Measurements from ENCODE around the gene BAG3.
"Not testable (repeated sequence)": the region's sequence is repeated elsewhere in the genome, so short reads cannot be mapped to it uniquely, and the experiment has no call there.

BAG3 gene

GRCh38 chr10:119701861-119702260, 50.7 kb downstream of the BAG3 start:
- H3K9me3 ChIP-seq = no peaks in the 10 kb centered on the region
- no peaks in the 10 kb centered on the region for H3K4me1 ChIP-seq (ENCODE audit: control insufficient read depth in 1 of 2, insufficient read depth in 1 of 2, low read depth in 1 of 2, low read length in 1 of 2)
- H3K36me3 ChIP-seq = no peaks in the 10 kb centered on the region
- H3K27ac ChIP-seq = no peak overlapping the region
- peaks cover 14% of the 10 kb centered on the region for H3K27me3 ChIP-seq
- no peak for TF ChIP-seq CTCF (IDR thresholded peaks at IDR 0.05)
- no peak overlapping the region for H3K4me3 ChIP-seq (ENCODE audit: low read depth in 1 of 2, low read length in 1 of 2)

- H3K9me3 ChIP-seq = no peaks in the 10 kb centered on the region
- H3K27me3 ChIP-seq = peaks cover 14% of the 10 kb centered on the region
- H3K4me3 ChIP-seq (ENCODE audit: low read depth in 1 of 2, low read length in 1 of 2) = no peak overlapping the region
- no peak for TF ChIP-seq CTCF (IDR thresholded peaks at IDR 0.05)
- H3K4me1 ChIP-seq (ENCODE audit: control insufficient read depth in 1 of 2, insufficient read depth in 1 of 2, low read depth in 1 of 2, low read length in 1 of 2) = no peaks in the 10 kb centered on the region
- H3K27ac ChIP-seq = no peak overlapping the region
- no peaks in the 10 kb centered on the region for H3K36me3 ChIP-seq
Measured at GRCh38 chr10:119702583-119702982, 51.4 kb downstream of the BAG3 start.

GRCh38 chr10:119703903-119704508, 52.8 kb downstream of the BAG3 start:
- TF ChIP-seq CTCF (IDR thresholded peaks at IDR 0.05) = no peak
- Histone ChIP-seq H3K27me3 (peaks cover 14% of the 10 kb centered on the region), H3K27ac (no peak overlapping the region), H3K4me1 (ENCODE audit: control insufficient read depth in 1 of 2, insufficient read depth in 1 of 2, low read depth in 1 of 2, low read length in 1 of 2) (no peaks in the 10 kb centered on the region), H3K9me3 (no peaks in the 10 kb centered on the region), H3K4me3 (ENCODE audit: low read depth in 1 of 2, low read length in 1 of 2) (no peak overlapping the region), H3K36me3 (no peaks in the 10 kb centered on the region)

- Histone ChIP-seq H3K9me3 (no peaks in the 10 kb centered on the region), H3K4me3 (ENCODE audit: low read depth in 1 of 2, low read length in 1 of 2) (no peak overlapping the region), H3K4me1 (ENCODE audit: control insufficient read depth in 1 of 2, insufficient read depth in 1 of 2, low read depth in 1 of 2, low read length in 1 of 2) (no peaks in the 10 kb centered on the region), H3K36me3 (no peaks in the 10 kb centered on the region), H3K27ac (no peak overlapping the region), H3K27me3 (peaks cover 14% of the 10 kb centered on the region)
- TF ChIP-seq CTCF (IDR thresholded peaks at IDR 0.05) = no peak
Measured at GRCh38 chr10:119705434-119705831, 54.3 kb downstream of the BAG3 start.

- Histone ChIP-seq H3K27me3 (peaks cover 14% of the 10 kb centered on the region), H3K9me3 (no peaks in the 10 kb centered on the region), H3K4me1 (ENCODE audit: control insufficient read depth in 1 of 2, insufficient read depth in 1 of 2, low read depth in 1 of 2, low read length in 1 of 2) (no peaks in the 10 kb centered on the region), H3K36me3 (no peaks in the 10 kb centered on the region), H3K27ac (no peak overlapping the region), H3K4me3 (ENCODE audit: low read depth in 1 of 2, low read length in 1 of 2) (no peak overlapping the region)
- no peak for TF ChIP-seq CTCF (IDR thresholded peaks at IDR 0.05)
Measured at GRCh38 chr10:119706521-119707278, 55.5 kb downstream of the BAG3 start.

- H3K36me3 ChIP-seq; H3K4me3 ChIP-seq (ENCODE audit: low read depth in 1 of 2, low read length in 1 of 2); H3K4me1 ChIP-seq (ENCODE audit: control insufficient read depth in 1 of 2, insufficient read depth in 1 of 2, low read depth in 1 of 2, low read length in 1 of 2); H3K27me3 ChIP-seq; H3K27ac ChIP-seq; H3K9me3 ChIP-seq: not testable (repeated sequence)
Measured at GRCh38 chr10:119707331-119707730, 56.2 kb downstream of the BAG3 start.

GRCh38 chr10:119710935-119711334, 59.8 kb downstream of the BAG3 start:
- H3K4me1 ChIP-seq (ENCODE audit: control insufficient read depth in 1 of 2, insufficient read depth in 1 of 2, low read depth in 1 of 2, low read length in 1 of 2) = not testable (repeated sequence)

More at GRCh38 chr10:119710935-119711334, 59.8 kb downstream of the BAG3 start:
- H3K4me3 ChIP-seq (ENCODE audit: low read depth in 1 of 2, low read length in 1 of 2); H3K36me3 ChIP-seq; H3K27ac ChIP-seq; H3K27me3 ChIP-seq; H3K9me3 ChIP-seq: not testable (repeated sequence)

Measured in neutrophil (primary cell).